Measurements from ENCODE around the gene ZFYVE26.

DNA sequence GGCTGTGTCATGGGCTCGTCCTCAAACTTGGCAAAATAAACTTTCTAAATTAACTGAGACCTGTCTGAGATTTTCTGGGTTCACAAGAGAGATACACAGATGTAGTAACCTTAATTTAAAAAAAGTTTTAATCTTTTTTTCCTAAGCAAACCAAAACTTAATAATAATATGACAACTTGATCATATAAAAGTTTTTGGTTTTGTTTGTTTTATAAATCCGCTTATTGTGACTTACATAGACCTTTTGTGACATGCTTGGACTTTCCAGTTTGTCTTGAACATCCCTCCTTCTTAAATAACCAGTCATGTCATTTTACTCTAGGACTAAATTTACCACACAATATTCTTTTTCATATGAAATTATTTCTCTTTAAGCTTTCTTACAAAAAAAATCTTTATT, 106.2 kb downstream of the ZFYVE26 start:
- TF ChIP-seq YY1 (IDR thresholded peaks at IDR 0.05; ENCODE audit: insufficient read depth, insufficient read length) = no peak
- no peak for TF ChIP-seq ZNF274 (IDR thresholded peaks at IDR 0.05; ENCODE audit: low read depth, low read length)
- TF ChIP-seq SUZ12 (IDR thresholded peaks at IDR 0.05; ENCODE audit: extremely low read depth, insufficient read depth, insufficient read length) = no peak
